Measurements from ENCODE around the gene ADAP1.

The ADAP1 gene

DNA sequence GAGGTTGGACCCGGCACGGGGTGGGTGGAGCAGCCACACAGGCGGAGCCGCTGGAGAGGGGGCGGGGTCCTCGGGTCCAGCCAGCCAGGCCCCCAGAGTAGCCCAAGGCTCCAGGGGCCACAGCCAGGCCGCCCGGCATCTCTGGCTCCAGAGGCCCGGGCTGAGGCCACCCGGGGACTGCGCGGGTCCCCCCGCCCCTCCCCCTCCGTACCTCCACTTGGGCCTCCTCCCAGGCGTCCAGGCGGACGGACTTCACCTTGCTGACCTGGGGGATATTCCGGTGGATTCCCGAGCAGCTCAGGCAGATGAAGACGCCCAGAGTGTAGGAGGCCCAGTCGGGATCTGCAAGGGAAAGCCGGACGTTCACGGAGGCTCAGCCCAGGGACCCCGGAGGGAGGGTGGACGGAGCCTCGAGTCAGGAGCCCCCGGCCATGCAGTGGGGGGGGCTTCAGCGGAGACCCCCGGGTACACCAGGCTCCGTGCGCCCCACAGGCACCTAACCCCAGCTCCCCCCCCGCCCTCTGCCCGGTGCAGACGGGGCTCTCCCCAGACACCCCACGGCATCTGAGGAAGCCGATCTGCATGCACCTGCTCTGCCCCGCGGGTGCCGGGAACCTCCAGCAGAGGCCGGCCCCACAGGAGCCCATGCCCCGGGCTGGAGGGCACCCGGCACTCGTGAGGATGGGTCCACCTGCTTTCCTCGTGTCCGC, 19.2 kb downstream of the ADAP1 start:
- TF ChIP-seq, protein P1, sequence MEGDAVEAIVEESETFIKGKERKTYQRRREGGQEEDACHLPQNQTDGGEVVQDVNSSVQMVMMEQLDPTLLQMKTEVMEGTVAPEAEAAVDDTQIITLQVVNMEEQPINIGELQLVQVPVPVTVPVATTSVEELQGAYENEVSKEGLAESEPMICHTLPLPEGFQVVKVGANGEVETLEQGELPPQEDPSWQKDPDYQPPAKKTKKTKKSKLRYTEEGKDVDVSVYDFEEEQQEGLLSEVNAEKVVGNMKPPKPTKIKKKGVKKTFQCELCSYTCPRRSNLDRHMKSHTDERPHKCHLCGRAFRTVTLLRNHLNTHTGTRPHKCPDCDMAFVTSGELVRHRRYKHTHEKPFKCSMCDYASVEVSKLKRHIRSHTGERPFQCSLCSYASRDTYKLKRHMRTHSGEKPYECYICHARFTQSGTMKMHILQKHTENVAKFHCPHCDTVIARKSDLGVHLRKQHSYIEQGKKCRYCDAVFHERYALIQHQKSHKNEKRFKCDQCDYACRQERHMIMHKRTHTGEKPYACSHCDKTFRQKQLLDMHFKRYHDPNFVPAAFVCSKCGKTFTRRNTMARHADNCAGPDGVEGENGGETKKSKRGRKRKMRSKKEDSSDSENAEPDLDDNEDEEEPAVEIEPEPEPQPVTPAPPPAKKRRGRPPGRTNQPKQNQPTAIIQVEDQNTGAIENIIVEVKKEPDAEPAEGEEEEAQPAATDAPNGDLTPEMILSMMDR (IDR thresholded peaks at IDR 0.05; ENCODE audit: low read depth, low read length), result no peak

DNA sequence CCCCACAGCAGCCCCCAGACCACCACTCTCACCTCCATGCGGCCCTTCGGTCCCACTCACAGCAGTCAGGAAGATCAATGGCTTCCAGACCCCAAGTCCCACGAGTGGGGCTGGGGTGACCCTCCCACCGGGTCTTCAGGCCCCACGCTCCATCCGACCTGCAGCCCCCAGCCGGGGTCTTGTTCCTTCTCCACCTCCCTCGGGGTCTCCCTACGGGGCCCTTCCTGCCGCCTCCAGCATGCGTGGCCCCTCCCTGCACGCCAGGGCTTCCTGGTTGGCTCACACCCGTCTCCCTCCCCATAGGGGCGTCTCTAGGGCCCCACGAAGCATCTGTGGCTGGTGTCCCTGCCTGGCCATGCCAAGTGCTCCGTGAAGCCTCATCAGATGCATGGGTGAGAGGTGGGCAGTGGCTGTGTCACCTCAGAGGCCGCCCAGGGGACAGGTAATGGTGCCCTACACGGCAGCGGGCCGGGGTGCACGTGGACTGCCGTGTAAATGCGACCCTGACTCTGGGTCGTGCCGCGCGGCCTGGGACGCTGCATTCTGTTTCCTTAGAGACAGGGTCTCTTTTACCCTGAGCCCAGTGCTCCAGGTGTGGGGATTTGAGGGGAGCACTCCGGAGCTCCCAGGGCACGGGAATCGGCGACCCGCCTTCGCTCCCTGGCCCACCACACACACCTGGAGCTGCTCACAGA, 19.9 kb downstream of the ADAP1 start:
- TF ChIP-seq, protein P1 (IDR thresholded peaks at IDR 0.05; ENCODE audit: low read depth, low read length), result no peak
- no peak overlapping the region for H3K4me3 ChIP-seq (ENCODE audit: low read depth, low read length)

More for the DNA sequence above, 19.2 kb downstream of the ADAP1 start:
- no peak overlapping the region for H3K4me3 ChIP-seq (ENCODE audit: low read depth, low read length)

DNA sequence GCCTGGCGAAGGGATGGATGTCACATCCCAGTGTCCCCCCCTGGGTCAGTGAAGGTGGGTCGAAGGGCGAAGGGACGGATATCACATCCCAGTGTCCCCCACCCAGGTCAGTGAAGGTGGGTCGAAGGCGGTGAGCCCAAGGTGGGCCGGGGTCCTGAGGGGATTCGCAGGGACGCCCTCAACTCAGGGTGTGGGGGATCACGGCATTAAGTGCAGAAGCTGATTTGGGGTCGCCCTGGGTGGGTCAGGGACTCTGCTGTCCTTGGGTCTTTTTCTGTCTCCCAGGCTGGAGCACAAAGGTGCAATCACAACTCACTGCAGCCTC, 21.9 kb downstream of the ADAP1 start:
- H3K4me3 ChIP-seq (ENCODE audit: low read depth, low read length), result no peak overlapping the region
- TF ChIP-seq, protein P1 (IDR thresholded peaks at IDR 0.05; ENCODE audit: low read depth, low read length), result no peak

DNA sequence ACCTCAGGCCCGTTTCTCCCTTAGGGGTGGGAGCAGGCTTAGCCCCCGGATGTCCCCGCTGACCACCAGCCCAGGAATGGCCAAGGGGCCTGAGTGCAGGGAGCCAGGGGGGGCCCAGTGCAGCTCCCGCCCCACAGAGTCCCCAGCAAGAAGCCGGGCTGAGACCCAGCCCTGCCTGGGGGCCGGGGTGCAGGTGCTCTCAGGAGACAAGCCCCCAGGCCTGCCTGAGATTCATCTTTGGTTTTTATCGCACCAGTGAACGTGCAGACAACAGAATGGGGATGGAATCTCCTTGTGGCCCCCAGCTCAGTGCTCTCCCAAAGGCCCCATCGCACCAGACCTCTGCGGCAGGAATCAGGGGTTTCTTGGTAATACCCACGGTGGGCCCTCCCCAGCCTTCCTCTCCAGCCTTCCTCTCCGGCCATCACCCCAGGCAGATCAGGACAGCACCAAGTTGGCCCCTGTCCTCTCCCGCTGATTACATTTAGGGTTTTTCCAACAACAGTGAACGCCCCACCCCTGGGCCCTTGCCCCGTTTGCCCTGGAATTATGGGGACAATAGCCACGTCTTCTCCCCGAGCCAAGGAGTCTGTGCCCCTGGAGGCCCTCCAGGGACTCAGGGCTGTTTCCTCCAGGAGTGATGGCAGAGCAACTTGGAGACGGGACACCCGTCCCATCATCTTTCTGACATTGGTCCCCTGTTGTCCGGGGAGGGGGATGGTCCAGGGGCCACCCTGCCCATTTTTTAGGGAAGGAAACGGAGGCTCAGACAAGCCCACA, 22.4 kb downstream of the ADAP1 start:
- no peak overlapping the region for H3K4me3 ChIP-seq (ENCODE audit: low read depth, low read length)
- TF ChIP-seq, protein P1 (IDR thresholded peaks at IDR 0.05; ENCODE audit: low read depth, low read length), result no peak

DNA sequence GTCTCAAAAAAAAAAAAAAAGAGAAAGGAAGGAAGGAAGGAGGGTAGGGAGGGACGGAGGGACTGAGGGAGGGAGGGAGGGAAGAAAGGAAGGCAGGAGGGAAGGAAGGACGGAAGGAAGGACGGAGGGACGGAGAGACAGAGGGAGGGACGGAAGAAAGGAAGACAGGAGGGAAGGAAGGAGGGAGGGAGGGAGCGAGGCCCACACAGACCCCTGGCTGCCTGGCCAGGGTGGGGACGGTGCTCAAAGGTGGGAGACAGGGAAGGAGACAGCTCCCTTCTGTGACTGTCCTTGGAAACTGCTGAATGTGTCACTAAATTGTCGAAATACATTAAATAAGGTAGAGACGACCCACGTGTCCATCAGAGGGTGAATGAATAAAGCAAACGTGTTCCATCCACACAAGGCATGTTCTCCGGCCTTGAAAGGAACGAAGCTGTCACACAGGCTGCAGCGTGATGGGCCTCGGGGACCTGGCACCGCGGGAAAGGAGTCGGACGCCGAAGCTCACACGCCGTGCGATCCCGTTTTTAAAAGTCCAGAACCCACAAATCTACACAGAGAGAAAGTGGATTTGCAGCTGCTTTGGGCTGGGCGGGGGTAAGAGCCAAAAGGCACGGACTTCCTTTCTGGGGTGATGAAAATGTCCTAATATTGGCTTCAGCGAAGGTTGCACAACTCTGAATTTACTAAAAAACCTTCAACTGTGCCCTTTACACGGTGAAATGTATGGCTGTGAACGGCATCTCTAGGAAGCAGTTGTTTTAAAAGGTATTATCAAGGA, 23.3 kb downstream of the ADAP1 start:
- no peak overlapping the region for H3K4me3 ChIP-seq (ENCODE audit: low read depth, low read length)

DNA sequence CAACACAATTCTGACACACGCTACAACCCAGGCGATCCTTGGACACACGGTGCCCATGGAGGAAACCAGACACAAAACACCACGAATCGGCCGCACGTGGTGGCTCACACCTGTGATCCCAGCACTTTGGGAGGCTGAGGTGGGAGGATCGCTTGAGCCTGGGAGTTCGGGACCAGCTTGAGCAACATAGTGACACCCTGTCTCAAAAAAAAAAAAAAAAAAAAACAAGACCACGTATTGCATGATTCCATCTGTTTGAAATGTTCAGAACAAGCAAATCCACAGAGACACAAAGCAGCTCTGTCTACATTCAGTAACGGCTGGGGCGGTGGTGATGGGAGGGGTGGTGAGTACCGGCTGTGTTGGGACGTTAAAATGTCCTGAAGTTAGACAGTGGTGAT, 25.2 kb downstream of the ADAP1 start:
- TF ChIP-seq, protein P1 (IDR thresholded peaks at IDR 0.05; ENCODE audit: low read depth, low read length), result no peak
- H3K4me3 ChIP-seq (ENCODE audit: low read depth, low read length), result no peak overlapping the region

More for the DNA sequence above, 23.3 kb downstream of the ADAP1 start:
- TF ChIP-seq, protein P1 (IDR thresholded peaks at IDR 0.05; ENCODE audit: low read depth, low read length), result no peak

Measured in WI38 (cell line).